GM13976 (cell line): ENCODE results near the gene PARN.
"Not testable (repeated sequence)": the region's sequence is repeated elsewhere in the genome, so short reads cannot be mapped to it uniquely, and the experiment has no call there.

ENCODE experiments used
- DNase-seq: peaks from one replicate; pipeline ENCODE4 v3.0.0; 2012; ENCODE audit warnings: low spot score
- CTCF ChIP-seq: IDR thresholded peaks from 2 replicates; pipeline ENCODE4 v1.5.1; 2012; ENCODE audit warnings: borderline replicate concordance, mild to moderate bottlenecking; ENCODE audit not compliant: insufficient read depth; ENCODE audit errors: extremely low read depth, missing control alignments, control extremely low read depth
- in situ Hi-C: fragments of 300-500 bp; cut with MboI; formaldehyde crosslinking; loops from one replicate; pipeline ENCODE4 v1.12.0; 2022; ENCODE audit warnings: low sequenced_read_pairs, mixed read lengths, inconsistent platforms; ENCODE audit not compliant: unreplicated experiment

PARN gene

GRCh38 chr16:14602443-14602963 lies 27.6 kb downstream of the PARN start:
- no peak for DNase-seq
- TF ChIP-seq CTCF, result no peak

GRCh38 chr16:14600164-14600563 lies 29.9 kb downstream of the PARN start:
- no peak for DNase-seq
- in situ Hi-C loops, result no loop called here
- peak; percentile 10 for TF ChIP-seq CTCF

More at GRCh38 chr16:14602443-14602963, 27.6 kb downstream of the PARN start:
- in situ Hi-C loops, result no loop called here

GRCh38 chr16:14586637-14587305 lies 43.3 kb downstream of the PARN start:
- TF ChIP-seq CTCF, result no peak
- in situ Hi-C loops, result no loop called here
- no peak for DNase-seq

- in situ Hi-C loops, result no loop called here
- TF ChIP-seq CTCF, result no peak
- no peak for DNase-seq
Measured at GRCh38 chr16:14585287-14585686, 44.8 kb downstream of the PARN start.

- in situ Hi-C loops, DNase-seq: not testable (repeated sequence)
Measured at GRCh38 chr16:14580926-14581325, 49.1 kb downstream of the PARN start.

GRCh38 chr16:14579266-14579665 lies 50.8 kb downstream of the PARN start:
- no peak for DNase-seq
- in situ Hi-C loops, result no loop called here
- TF ChIP-seq CTCF, result no peak

GRCh38 chr16:14576532-14576931 lies 53.5 kb downstream of the PARN start:
- in situ Hi-C loops, result no loop called here
- TF ChIP-seq CTCF, result no peak
- no peak for DNase-seq
